TTC549 (cell line): Measurements from ENCODE around the gene DMRTB1.

ENCODE experiments used
- FAIRE-seq: peaks from 2 replicates; lab custom pipeline; 2012; peaks lifted over from hg19 to GRCh38; lab: Jason Lieb, UNC

The DMRTB1 gene

GRCh38 chr1:53435151-53435550 lies 24.0 kb upstream of the DMRTB1 start:
- no peak for FAIRE-seq

DNA sequence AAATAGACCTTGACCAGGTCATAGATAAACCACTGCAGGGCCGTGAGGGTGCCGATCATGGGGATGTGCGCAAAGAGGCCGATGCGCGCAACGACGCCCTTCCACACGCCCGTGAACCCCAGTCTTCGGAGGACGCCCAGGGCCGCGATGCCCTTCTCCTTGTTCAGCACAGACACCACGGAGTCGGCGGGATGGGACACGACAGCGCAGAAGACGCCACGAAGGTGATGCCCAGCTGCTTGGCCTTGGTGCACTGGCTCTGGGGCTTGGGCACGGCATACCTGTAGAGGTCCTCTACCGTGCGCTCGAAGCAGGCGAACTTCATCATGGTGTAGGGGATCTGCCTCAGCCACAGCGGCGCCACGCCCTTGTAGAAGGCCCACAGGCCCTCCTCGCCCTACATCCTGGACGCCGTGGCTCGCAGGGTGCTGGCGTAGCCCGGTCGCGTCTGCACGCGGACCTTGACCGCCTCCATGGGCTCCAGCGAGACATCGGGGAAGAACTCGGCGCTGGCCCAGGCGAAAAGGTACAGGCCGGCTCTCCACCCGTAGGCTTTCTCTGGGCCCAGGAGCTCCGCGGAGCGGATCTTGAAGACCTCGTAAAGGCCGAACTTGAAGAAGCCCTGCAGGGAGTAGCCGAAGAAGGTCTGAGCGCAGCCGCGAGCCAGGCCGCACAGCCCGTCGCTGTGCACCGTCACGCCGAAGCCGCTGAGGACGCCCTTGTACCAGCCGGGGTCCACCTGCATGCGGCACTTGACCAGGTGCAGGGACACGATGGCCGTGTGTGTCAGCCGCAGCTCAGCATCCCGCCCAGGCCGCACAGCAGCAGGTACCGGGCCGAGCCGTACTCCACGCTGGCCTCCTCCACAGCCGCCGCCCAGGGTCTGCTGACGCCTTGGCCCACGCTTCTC lies 20.5 kb upstream of the DMRTB1 start:
- FAIRE-seq: no peak

DNA sequence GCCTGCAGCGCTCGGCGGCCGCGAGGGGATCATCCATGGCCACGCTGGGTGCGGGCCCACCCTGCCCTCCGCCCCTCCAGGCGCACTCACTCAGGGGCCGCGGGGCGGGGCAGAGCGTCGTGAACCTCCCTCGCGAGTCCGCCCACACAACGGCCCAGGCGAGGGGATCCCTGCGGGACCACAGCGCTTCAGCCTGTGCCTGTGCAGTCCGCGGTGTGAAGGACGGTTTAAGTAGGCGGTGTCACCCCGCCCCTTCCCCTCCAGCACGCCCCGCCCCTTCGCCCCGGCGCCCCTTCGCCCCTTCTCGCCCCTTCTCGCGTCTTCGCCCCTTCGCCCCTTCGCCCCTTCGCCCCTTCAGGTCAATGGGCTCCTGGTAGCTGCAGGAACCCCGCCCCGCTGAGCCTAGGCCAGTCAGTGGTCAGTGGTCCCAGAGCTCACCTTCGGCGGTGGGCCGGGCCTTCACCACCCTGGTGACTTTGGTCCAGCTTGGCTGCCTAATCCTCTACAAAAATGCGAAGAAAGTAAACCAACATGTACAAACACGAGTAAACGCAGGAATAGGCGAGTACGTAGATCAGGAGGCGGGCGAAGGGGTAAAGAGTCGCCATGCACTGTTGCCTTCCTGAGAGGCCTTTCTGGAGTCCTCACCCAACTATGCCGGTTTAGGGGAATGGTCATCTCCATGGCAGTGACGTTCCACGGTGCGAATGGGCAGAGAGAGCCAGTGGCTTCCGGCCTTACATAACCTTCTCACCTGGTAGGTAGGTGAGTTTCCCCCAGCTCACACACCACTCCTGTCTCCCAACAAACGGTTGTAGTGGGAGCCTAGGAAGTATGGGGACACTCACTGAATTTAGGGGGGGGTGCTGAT lies 19.6 kb upstream of the DMRTB1 start:
- FAIRE-seq: no peak

- no peak for FAIRE-seq
Observed at GRCh38 chr1:53440633-53441032, 18.6 kb upstream of the DMRTB1 start.

DNA sequence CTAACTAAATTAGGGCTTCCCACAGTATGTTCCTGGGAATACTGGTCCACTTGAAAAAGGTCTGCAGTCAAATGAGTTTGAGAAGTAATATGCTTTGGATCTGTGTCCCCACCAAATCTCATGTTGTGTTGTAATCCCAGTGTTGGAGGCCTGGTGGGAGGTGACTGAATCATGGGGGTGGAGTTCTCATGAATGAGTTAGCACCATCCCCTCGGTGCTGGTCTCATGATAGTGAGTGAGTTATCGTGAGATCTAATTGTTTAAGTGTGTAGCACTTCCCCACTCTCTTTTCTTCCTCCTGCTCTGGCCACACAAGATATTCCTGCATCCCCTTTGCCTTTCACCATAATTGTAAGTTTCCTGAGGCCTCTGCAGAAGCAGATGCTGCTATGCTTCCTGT lies 16.9 kb upstream of the DMRTB1 start:
- FAIRE-seq: peak; percentile 53

- no peak for FAIRE-seq
Observed at GRCh38 chr1:53446051-53446450, 13.1 kb upstream of the DMRTB1 start.

GRCh38 chr1:53447413-53447812 lies 11.8 kb upstream of the DMRTB1 start:
- FAIRE-seq: peak; percentile 85

GRCh38 chr1:53448241-53448841 lies 10.9 kb upstream of the DMRTB1 start:
- FAIRE-seq: no peak

- peak; percentile 88 for FAIRE-seq
Observed at GRCh38 chr1:53449021-53449420, 10.2 kb upstream of the DMRTB1 start.

- no peak for FAIRE-seq
Observed at GRCh38 chr1:53449693-53450092, 9.5 kb upstream of the DMRTB1 start.

DNA sequence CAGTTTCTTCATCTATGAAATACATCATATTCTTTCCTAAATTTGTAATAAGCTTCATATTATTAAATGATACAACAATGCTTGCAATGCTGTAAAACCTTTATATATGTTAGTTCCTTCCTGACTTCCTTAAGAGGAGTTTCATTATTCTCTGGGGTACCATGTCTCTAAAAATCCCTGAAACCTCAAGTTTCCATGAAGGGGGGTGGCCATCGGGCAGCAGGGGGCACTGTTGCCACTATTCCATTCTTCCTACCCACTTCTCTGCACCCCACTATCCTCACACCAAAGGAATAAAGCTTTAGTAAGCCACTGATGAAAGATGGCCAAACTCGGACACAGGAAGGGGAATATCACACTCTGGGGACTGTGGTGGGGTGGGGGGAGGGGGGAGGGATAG lies 9.0 kb upstream of the DMRTB1 start:
- FAIRE-seq: peak; percentile 73

- no peak for FAIRE-seq
Observed at GRCh38 chr1:53454019-53454418, 5.2 kb upstream of the DMRTB1 start.

- FAIRE-seq: no peak
Observed at GRCh38 chr1:53455364-53455991, 3.7 kb upstream of the DMRTB1 start.

DNA sequence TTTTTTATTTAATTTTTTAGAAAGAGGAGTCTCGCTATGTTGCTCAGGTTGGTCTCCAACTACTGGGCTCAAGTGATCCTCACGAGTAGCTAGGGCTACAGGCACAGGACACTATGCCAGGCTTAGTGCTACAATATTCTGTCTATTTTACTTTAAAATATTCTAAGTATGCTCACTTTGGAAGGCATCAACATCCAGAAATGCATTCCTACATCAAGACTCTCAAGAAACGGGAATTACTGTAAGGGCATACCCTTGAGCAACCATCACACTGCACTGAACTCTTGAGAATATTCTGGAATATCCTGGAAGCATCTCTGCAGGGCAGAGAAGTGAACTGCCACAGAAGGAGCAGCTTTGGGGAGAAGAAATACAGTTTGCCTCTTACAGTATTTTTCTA lies 565 bp upstream of the DMRTB1 start:
- no peak for FAIRE-seq

DNA sequence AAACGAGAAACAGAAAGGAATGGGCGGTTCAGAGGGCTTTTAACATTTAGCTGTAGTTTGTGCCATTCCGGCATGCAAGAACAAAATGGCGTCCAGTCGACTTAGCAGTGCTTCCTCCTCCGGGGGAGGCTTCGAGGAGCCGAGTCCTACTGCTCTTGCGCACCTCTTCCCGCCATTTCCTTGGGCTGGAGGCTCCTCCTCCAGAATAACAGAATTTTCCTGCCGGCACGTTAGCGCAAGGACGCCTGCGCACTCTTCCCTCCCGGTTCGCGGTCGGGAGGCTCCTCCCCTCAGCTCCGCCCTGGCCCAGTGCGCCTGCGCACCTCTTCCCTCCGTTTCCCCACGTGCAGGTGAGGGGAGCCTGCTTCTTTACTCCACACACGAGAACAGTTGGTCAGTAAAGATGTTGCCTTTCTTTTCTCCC lies 1.0 kb downstream of the DMRTB1 start:
- no peak for FAIRE-seq

- no peak for FAIRE-seq
Observed at GRCh38 chr1:53460666-53461322, 1.6 kb downstream of the DMRTB1 start.

GRCh38 chr1:53461323-53462044 lies 2.3 kb downstream of the DMRTB1 start:
- no peak for FAIRE-seq

GRCh38 chr1:53462193-53462592 lies 3.0 kb downstream of the DMRTB1 start:
- FAIRE-seq: no peak

GRCh38 chr1:53462769-53463501 lies 3.7 kb downstream of the DMRTB1 start:
- no peak for FAIRE-seq
